Lower leg skin (tissue), 3 donors: ENCODE results near the gene LMF2.

Source experiments
- CTCF ChIP-seq, 3 donors: fragments of 450-650 bp; IDR thresholded peaks; one replicate each; pipeline ENCODE4 v1.5.1; 2016; ENCODE audit warnings: antibody characterized with exemption in 3 of 3, mild to moderate bottlenecking in 3 of 3, moderate library complexity in 2 of 3
- POLR2A ChIP-seq, 2 donors: fragments of 450-650 bp; IDR thresholded peaks; one replicate each; pipeline ENCODE4 v1.6.1; 2016 to 2017; ENCODE audit warnings: antibody characterized with exemption in 2 of 2, mild to moderate bottlenecking in 1 of 2, moderate library complexity in 1 of 2

- TF ChIP-seq CTCF (IDR thresholded peaks at IDR 0.05) (no peak), POLR2A (IDR thresholded peaks at IDR 0.05) (no peak)
These were observed 48.5 kb downstream of the LMF2 start for GRCh38 chr22:50459016-50459415.
